GM19035 (cell line): ENCODE results near the gene ARL14.

Source experiments
- ATAC-seq: cut with Tn5 transposase; IDR thresholded peaks from one replicate; pipeline ENCODE4 v1.9.1; 2021; ENCODE audit not compliant: unreplicated experiment

ARL14 gene

GRCh38 chr3:160719710-160720109 lies 42.8 kb downstream of the ARL14 start:
- ATAC-seq, result no peak

GRCh38 chr3:160720123-160720746 lies 43.3 kb downstream of the ARL14 start:
- ATAC-seq, result no peak

DNA sequence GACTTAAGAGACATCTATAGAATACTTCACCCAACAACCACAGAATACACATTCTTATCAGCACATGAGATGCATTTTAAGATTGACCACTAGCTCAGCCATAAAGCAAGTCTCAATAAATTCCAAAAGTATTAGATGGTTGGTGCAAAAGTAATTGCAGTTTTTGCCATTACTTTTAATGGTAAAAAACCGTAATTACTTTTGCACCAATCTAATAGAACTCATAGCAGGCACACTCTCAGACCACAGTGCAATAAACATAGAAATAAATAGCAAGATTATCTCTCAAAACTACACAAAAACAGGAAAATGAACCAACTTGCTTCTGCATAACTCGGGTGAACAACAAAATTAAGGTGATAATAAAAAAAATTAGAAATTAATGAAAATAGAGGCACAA lies 45.4 kb downstream of the ARL14 start:
- no peak for ATAC-seq

DNA sequence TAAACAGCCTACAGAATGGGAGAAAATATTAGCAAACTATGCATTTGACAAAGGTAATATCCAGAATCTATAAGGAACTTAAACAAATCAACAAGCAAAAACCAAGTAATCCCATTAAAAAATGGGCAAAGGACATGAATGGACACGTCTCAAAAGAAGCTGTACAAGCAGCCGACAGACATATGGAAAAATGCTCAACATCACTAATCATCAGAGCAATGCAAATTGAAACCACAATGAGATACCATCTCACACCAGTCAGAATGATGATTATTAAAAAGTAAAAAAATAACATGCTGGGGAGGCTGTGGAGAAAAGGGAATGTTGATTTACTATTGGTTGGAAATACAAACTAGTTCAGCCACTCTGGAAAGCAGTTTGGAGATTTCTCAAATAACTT lies 48.4 kb downstream of the ARL14 start:
- no peak for ATAC-seq
